GM12864 (cell line): ENCODE results near the gene FAXDC2.
"Not testable (repeated sequence)": the region's sequence is repeated elsewhere in the genome, so short reads cannot be mapped to it uniquely, and the experiment has no call there.

Experiments used
- DNase-seq: peaks from one replicate; pipeline ENCODE4 v3.0.0-alpha.2; 2011; ENCODE audit warnings: low read depth
- H3K4me3 ChIP-seq: 2 replicates; pipeline ENCODE4 v1.5.1; 2011; ENCODE audit warnings: mild to moderate bottlenecking, low read depth, low read length, control low read depth
- CTCF ChIP-seq: IDR thresholded peaks from 2 replicates; pipeline ENCODE4 v1.5.1; 2011; ENCODE audit warnings: low read depth, mild to moderate bottlenecking, moderate library complexity, low read length, control low read depth, inconsistent platforms; ENCODE audit errors: missing control alignments

FAXDC2 gene

GRCh38 chr5:154830596-154830995, 19.8 kb downstream of the FAXDC2 start:
- no peak for DNase-seq
- no peak overlapping the region for H3K4me3 ChIP-seq
- TF ChIP-seq CTCF = no peak

- DNase-seq = no peak
- no peak overlapping the region for H3K4me3 ChIP-seq
- TF ChIP-seq CTCF = no peak
Measured at GRCh38 chr5:154830219-154830595, 20.2 kb downstream of the FAXDC2 start.

- DNase-seq = no peak
- no peak overlapping the region for H3K4me3 ChIP-seq
- TF ChIP-seq CTCF = no peak
Measured at GRCh38 chr5:154829589-154830218, 20.7 kb downstream of the FAXDC2 start.

- DNase-seq = no peak
- TF ChIP-seq CTCF = no peak
- no peak overlapping the region for H3K4me3 ChIP-seq
Measured at GRCh38 chr5:154829181-154829588, 21.2 kb downstream of the FAXDC2 start.

- TF ChIP-seq CTCF = no peak
- H3K4me3 ChIP-seq = no peak overlapping the region
- no peak for DNase-seq
Measured at GRCh38 chr5:154824070-154824469, 26.3 kb downstream of the FAXDC2 start.

GRCh38 chr5:154823605-154824004, 26.8 kb downstream of the FAXDC2 start:
- no peak for TF ChIP-seq CTCF
- no peak for DNase-seq
- H3K4me3 ChIP-seq = no peak overlapping the region

GRCh38 chr5:154822896-154823295, 27.5 kb downstream of the FAXDC2 start:
- DNase-seq, H3K4me3 ChIP-seq: not testable (repeated sequence)
